C1 segment of cervical spinal cord (tissue), 14 donors: ENCODE measurements around the gene KCNQ4.

ENCODE experiments used
- DNase-seq, 14 donors: peaks; one replicate each; lab custom pipeline; 2025; lab: John Stamatoyannopoulos, UW

The KCNQ4 gene

DNA sequence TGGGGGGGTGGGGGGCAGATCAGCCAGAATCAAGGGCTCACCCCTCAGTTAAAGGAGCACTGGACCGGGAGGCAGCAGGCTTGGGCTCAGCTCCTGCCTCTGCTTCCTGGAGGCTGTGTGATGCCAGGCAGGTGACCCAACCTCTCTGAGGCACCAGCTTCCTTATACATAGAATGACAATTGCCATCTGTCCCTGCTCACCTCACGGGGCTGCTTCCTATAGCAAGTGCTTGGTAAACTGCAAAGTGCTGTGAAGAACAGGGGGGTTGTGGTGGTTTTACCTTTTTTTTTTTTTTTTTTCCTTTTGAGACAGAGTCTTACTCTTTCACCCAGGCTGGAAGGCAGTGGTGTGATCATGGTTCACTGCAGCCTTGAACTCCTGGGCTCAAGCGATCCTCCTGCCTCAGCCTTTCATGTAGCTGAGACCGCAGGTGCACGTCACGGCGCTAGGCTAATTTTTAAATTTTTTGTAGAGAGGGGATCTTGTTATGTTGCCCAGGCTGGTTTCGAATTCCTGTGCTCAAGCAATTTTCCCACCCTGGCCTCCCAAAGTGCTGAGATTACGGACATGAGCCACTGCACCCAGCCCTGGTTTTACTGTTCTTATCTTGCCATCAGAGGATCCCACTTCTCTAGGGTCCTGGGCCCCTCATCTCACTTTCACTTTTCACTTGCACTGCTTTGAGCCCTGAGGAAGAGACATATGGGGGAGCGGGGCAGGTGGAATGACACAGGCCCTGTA, 11.6 kb downstream of the KCNQ4 start:
- DNase-seq = no peak

DNA sequence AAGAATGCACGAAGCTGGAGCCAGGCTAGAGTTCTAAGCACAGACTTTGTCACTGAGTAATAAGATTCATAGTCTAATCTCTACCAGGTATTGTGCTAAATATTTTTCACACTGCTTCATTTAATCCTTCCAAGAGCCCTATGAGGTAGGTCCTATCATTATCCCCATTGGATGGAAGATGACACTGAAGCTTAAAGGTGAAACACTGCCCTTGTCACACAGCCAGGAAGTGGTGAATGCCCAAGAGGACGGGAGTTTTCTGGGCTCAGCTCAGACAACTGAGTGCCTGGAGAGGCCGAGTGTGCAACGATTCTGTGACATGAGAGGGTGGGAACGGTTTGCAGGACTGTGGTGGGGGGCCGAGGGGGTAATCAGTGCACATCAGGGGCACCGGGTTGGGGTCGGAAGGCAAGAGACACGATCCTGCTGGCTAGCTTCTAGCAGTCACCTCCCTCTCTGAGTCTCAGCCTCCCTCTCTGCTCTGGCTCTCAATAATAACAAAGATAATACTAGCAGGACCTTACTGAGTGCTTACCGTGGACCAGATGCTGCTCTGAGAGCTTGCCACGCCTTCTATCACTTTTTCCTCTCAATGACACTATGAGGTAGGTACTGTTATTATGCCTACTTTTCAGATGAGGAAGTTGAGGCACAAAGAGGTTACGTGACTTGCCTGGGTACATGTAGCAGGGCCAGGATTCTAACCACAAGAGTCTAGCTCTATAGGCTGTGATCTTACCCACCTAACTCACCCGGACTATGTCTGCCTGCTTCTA, 12.4 kb downstream of the KCNQ4 start:
- no peak for DNase-seq

GRCh38 chr1:40796939-40797667, 13.5 kb downstream of the KCNQ4 start:
- DNase-seq = peak in 5 of 14 donors; percentile 11 to 70 (median 16)

GRCh38 chr1:40797668-40798010, 14.1 kb downstream of the KCNQ4 start:
- no peak for DNase-seq

GRCh38 chr1:40798366-40799281, 15.0 kb downstream of the KCNQ4 start:
- DNase-seq = peak in 2 of 14 donors; percentile 34 to 47

DNA sequence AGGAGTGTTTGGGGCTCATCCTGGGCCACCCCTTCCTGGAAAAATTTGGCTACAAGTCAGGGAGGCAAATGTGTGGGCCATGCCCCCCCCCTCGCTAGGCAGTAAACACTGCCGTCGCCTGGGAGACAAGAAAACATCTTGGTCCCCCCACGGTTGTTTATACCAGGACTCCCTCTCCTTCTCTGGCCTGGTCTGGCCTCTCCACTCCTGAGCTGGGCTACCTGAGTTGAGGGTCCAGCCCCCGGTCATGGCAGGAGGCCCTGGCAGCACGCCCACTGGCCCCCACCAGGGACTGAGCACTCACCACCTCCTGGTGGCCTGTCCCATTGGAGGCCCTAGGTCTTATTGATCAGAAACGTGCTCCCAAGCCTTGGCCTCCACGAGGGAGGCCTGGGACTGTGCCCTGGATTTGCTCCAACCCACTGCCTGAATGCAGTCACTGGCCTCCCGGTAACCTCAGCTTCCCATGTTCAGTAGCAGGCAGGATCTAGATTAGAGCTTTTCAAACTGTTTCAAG, 15.8 kb downstream of the KCNQ4 start:
- no peak for DNase-seq

DNA sequence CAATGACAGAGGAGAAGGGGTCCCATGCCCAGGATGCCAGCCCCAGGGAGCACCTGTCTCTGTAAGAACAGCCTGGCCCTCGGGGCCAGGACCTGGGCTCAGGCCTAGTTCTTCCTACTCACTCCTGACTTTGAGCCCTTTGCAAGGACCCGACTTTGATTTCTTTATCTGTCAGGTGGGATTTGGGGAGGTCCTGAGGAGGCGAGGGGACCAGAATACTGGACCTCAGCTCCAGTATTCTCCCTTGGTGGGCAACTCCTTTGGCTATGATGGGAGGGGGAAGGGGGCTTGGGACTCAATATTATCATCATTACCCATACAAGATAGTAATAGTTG, 18.1 kb downstream of the KCNQ4 start:
- DNase-seq = no peak

- peak in 3 of 14 donors; percentile 13 to 41 (median 23) for DNase-seq
These were observed 18.6 kb downstream of the KCNQ4 start for GRCh38 chr1:40802078-40802741.

GRCh38 chr1:40802742-40803113, 19.1 kb downstream of the KCNQ4 start:
- no peak for DNase-seq

DNA sequence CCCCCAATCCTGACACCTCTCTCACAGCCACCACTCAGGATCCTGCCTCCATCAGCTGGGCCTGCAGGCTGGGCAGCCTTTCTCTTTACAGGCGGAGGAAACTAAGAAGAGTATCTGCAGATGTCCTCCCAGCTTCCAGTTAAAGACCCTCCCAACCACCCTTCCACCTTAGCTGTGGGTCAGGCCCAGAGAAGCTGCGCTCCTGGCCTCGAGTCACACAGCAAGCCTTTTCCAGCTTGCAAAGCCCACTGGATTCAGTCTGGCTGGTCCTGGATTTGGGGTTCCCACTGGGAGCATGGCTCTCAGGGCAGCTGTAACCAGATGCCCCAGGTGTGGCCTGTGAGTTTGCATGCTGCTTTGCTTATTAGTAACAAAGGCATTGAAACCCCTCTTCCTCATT, 19.9 kb downstream of the KCNQ4 start:
- no peak for DNase-seq

DNA sequence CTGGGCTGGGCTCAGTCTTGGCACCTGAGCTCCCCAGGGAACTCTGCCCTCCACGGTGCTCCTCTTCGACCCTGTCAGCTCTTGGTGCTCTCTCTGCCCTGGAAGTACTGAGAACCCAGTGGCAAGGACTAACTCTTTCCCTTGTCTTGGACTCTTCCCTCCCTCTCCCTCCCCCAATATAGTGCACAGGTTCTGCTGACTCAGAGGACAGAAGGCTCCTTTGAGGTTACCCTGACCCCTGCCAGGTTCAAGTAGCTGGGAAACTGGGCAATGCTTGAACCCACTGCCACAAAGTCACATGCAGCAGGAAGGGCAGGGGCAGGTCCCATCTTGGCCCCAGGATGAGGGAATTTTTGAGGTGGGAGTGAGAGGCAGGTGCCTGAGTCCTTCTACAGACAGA, 20.3 kb downstream of the KCNQ4 start:
- no peak for DNase-seq

DNA sequence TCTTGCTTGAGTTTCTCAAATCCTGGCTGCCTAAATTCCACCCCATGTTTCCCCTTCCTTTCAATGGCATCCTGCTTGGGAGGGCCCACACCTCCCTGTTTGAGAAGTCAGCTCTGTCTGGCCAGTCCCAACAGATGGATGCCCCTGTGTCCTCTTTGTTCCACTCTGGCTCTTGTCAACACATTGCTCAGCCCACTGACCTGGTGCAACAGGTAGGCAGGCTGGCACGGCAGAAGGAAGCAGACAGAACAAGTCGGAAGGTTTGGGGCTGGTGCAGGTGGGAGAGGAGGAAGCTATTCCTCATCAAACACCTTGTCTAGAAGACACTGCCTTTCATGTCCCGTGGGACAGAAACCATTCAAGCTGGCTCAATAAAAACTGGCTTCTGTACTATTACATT, 22.7 kb downstream of the KCNQ4 start:
- DNase-seq = no peak

DNA sequence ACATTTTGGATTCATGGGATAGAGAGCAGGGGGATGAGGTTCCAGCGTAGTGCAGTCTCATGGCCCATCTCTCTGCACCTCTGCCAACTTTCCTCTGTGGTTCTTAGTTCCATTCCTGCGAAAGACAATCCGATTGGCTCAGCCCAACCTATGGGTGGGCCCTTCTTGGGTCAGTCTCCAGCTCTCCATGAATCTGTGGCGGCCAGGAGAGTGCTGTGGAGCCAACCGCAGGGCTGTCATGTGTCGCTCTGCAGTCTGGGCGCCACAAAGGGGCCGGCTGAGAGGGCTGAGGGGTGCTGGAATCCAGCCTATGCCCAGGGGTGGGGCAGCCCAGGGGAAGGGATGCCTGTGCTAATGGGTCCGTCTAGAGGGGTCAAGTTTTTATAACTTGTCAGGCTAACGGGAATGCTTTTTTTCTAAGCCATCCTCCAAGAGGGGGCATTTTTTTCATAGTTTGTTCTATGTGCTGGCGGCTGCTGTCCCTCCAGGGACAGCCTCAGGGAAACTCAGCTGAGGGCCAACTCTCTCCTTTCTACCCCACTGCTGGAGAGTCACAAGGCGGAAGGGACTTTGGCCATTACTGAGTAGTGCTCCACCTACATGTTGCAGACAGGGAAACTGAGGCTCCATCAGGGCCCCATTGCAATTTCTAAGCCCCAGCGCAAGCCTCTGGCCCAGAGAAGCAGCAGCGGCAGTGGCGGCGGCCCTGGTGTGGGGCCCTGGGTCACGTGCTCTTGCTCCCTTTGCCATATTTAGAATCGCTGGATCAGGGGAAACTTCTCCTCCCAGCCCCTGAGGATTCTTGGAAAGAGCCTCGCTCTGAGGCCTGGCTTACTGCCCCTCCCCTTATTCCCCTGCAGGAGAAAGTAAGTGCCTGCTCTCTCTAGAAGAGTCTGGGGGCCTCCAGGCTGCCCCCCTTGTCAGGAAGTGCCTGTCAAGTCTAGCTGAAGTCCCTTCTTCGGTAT, 23.4 kb downstream of the KCNQ4 start:
- no peak for DNase-seq

DNA sequence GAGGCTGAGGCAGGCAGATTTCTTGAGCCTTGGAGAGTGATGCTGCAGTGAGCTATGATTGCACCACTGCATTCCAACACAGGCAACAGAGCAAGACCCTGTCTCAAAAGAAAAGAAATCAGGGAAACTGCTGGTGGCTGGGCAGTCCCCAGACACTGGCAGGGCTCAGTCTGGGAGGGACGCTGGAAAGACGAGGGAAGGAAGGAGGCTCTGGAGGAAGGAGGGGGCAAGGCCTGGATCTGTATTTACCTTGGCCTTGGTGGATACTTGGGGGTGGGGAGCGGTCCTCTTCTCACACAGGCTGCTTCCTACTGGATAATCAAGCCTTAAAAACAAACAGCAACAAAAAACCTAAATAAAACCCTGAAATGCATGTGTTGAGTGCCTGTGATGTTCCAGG, 24.4 kb downstream of the KCNQ4 start:
- DNase-seq = no peak

DNA sequence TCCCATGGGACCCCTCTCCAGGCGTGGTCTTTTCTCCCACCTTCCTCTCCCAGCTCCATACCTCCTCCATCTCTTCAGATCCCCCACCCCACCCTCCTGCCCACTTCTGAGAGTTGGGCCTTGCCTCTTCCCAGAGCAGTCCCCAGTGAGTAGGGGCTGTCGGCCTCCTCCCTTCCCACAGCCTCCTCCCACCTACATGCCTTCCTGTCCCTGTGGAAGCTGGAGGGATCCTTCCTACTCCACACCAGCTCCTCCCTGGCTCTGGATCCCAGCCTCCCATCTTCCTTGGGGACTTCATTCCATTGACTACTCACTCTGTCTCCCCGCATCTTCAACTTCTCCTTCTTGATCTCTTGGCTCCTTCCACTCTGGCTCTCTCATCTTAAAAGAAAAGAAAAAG, 24.9 kb downstream of the KCNQ4 start:
- DNase-seq = no peak

DNA sequence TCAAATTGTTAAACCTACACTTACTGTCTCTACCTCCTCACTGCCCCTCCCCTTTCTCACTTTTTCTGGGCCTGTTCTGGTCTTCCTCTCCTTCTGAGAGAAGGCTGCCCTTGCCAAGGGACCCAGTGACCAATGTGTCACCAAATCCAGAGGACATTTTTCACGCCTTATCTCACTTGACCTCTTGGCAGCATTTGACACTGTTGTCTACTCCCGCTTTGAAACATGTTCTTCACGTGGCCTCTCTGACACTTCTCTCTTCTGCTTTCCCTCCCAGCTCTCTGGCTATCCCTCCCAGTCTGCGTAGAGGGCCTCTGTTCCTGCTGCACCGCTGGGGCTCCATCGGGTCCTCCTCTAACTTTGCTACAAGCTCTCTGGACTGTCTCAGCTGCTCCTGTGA, 25.3 kb downstream of the KCNQ4 start:
- peak in 1 of 14 donors; percentile 10 for DNase-seq

- DNase-seq = no peak
These were observed 27.3 kb downstream of the KCNQ4 start for GRCh38 chr1:40810927-40811326.

- DNase-seq = no peak
These were observed 31.8 kb downstream of the KCNQ4 start for GRCh38 chr1:40815420-40815819.

DNA sequence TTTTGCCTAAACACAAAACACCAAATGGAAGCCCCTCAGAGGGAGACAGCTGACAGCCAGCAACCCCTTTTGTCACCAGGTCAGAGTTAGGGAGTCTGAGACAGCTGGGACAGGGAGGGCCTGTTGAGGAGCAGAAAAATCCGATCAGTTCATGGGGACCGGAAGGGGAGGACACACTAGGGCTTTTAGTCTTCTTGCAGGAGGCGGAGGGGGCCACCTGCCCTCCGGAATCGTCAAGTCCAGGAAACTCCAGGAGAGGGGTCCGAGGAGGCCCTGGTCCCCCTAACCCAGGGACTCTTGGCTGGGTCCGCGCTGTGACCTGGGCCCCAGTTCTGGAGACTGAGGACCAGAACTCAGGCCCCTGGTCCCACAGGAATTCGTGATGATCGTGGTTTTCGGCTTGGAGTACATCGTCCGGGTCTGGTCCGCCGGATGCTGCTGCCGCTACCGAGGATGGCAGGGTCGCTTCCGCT, 34.2 kb downstream of the KCNQ4 start:
- DNase-seq = no peak
